OCI-LY3 (cell line): Measurements from ENCODE around the gene OR56A5.

Experiments
- CTCF ChIP-seq: fragments of 200-600, 300-600 bp; sonication (generic); IDR thresholded peaks from 2 replicates; pipeline ENCODE4 v1.5.1; 2014; ENCODE audit warnings: antibody characterized with exemption, low read length, low read depth
- EZH2phosphoT487 ChIP-seq: fragments of 200-600 bp; shearing (Covaris generic); IDR thresholded peaks from 2 replicates; pipeline ENCODE4 v1.6.1; 2018; ENCODE audit warnings: antibody characterized with exemption, mixed run types, low read depth

- TF ChIP-seq CTCF (no peak), EZH2phosphoT487 (no peak)
These were observed 12.7 kb downstream of the OR56A5 start for GRCh38 chr11:5955586-5955985.
